WTC11 (cell line): ENCODE measurements around the gene PKP4. TPM values are rescaled to one million over a fixed set of nuclear protein-coding genes. Genes with fewer than 3 reads are reported as not detected.
"Not testable (repeated sequence)": the region's sequence is repeated elsewhere in the genome, so short reads cannot be mapped to it uniquely, and the experiment has no call there.

Source experiments
- ATAC-seq: fragments of 200-7000 bp; cut with Tn5 transposase; 2 replicates; pipeline ENCODE4 v1.10.0; 2021; ENCODE audit warnings: mild to moderate bottlenecking, moderate library complexity
- CTCF ChIA-PET: fragments of 300-600 bp; sonication (Branson Sonifier 250); formaldehyde crosslinking; loops from one replicate; lab custom pipeline; 2021; ENCODE audit warnings: antibody characterized with exemption; lab: Charles Lee
- POLR2A ChIA-PET: fragments of 350-600 bp; sonication (Branson Sonifier 250); formaldehyde crosslinking; loops from one replicate; lab custom pipeline; 2021; ENCODE audit warnings: antibody characterized with exemption; lab: Charles Lee
- DNase-seq: peaks from one replicate; pipeline ENCODE4 v3.0.0; 2021; ENCODE audit warnings: low spot score
- H3K27ac Mint-ChIP-seq: 2 replicates; pipeline ENCODE4 v1.8.0; 2021; ENCODE audit warnings: mixed read lengths
- H3K27me3 Mint-ChIP-seq: 2 replicates; pipeline ENCODE4 v1.8.0; 2021; ENCODE audit warnings: low read depth, mild to moderate bottlenecking, moderate library complexity, mixed read lengths
- H3K36me3 Mint-ChIP-seq: 2 replicates; pipeline ENCODE4 v1.8.0; 2021; ENCODE audit warnings: mixed read lengths
- H3K4me1 Mint-ChIP-seq: 2 replicates; pipeline ENCODE4 v1.8.0; 2022; ENCODE audit warnings: mixed read lengths
- H3K4me3 Mint-ChIP-seq: 2 replicates; pipeline ENCODE4 v1.8.0; 2021; ENCODE audit warnings: mild to moderate bottlenecking, moderate library complexity, mixed read lengths
- H3K9me3 Mint-ChIP-seq: 2 replicates; pipeline ENCODE4 v1.8.0; 2021; ENCODE audit warnings: mixed read lengths
- ATF1 ChIP-seq: sonication (generic); formaldehyde crosslinking; IDR thresholded peaks from 2 replicates; pipeline ENCODE4 v1.8.1; 2023; ENCODE audit warnings: mild to moderate bottlenecking, moderate library complexity, missing genetic modification reagents
- FOXJ3 ChIP-seq: sonication (generic); formaldehyde crosslinking; IDR thresholded peaks from 2 replicates; pipeline ENCODE4 v1.9.0; 2021; ENCODE audit warnings: missing genetic modification reagents, mild to moderate bottlenecking, borderline replicate concordance
- FOXP1 ChIP-seq: sonication (generic); formaldehyde crosslinking; IDR thresholded peaks from 2 replicates; pipeline ENCODE4 v1.8.0; 2022; ENCODE audit warnings: missing genetic modification reagents, mild to moderate bottlenecking, moderate library complexity, borderline replicate concordance
- GABPB1 ChIP-seq: sonication (generic); formaldehyde crosslinking; IDR thresholded peaks from 2 replicates; pipeline ENCODE4 v1.8.1; 2023; ENCODE audit warnings: mild to moderate bottlenecking, missing genetic modification reagents
- GRHL2 ChIP-seq: fragments of 250-450 bp; sonication (Bioruptor Pico); IDR thresholded peaks from 2 replicates; pipeline ENCODE4 v1.8.0; 2022; ENCODE audit warnings: mild to moderate bottlenecking, moderate library complexity; ENCODE audit not compliant: insufficient replicate concordance, severe bottlenecking
- IRF2 ChIP-seq: sonication (generic); formaldehyde crosslinking; IDR thresholded peaks from 2 replicates; pipeline ENCODE4 v1.8.0; 2022; ENCODE audit warnings: low read depth, missing genetic modification reagents, borderline replicate concordance
- JAZF1 ChIP-seq: fragments of 250-450 bp; sonication (Bioruptor Pico); IDR thresholded peaks from 2 replicates; pipeline ENCODE4 v1.9.0; 2021; ENCODE audit warnings: moderate library complexity, mild to moderate bottlenecking, inconsistent platforms
- JUN ChIP-seq: sonication (generic); formaldehyde crosslinking; IDR thresholded peaks from 2 replicates; pipeline ENCODE4 v1.8.0; 2023; ENCODE audit warnings: mild to moderate bottlenecking, missing genetic modification reagents
- NFYB ChIP-seq: sonication (generic); formaldehyde crosslinking; conservative IDR thresholded peaks from 2 replicates; pipeline ENCODE4 v1.8.0; 2022; ENCODE audit warnings: low read depth, missing genetic modification reagents
- NR2C2 ChIP-seq: sonication (generic); formaldehyde crosslinking; IDR thresholded peaks from 2 replicates; pipeline ENCODE4 v1.8.0; 2022; ENCODE audit warnings: mild to moderate bottlenecking, missing genetic modification reagents
- OVOL2 ChIP-seq: fragments of 250-450 bp; sonication (Bioruptor Pico); IDR thresholded peaks from 2 replicates; pipeline ENCODE4 v1.9.0; 2021; ENCODE audit warnings: mild to moderate bottlenecking, borderline replicate concordance
- TEAD1 ChIP-seq: sonication (generic); formaldehyde crosslinking; IDR thresholded peaks from 2 replicates; pipeline ENCODE4 v1.8.0; 2022; ENCODE audit warnings: mild to moderate bottlenecking, missing genetic modification reagents
- ZNF219 ChIP-seq: sonication (generic); formaldehyde crosslinking; IDR thresholded peaks from 2 replicates; pipeline ENCODE4 v1.8.0; 2023; ENCODE audit warnings: missing genetic modification reagents, mild to moderate bottlenecking, borderline replicate concordance
- ZNF416 ChIP-seq: fragments of 250-450 bp; sonication (Bioruptor Pico); IDR thresholded peaks from 2 replicates; pipeline ENCODE4 v1.9.0; 2021; ENCODE audit warnings: mild to moderate bottlenecking, inconsistent platforms
- total RNA-seq: library from RNA; stranded (reverse); gene quantifications from 3 replicates; pipeline ENCODE4 v1.2.3, GENCODE V29; 2021
- TF ChIP-seq, protein P1 (sequence below): sonication (generic); formaldehyde crosslinking; IDR thresholded peaks from 2 replicates; pipeline ENCODE4 v1.8.1; 2023; ENCODE audit warnings: mild to moderate bottlenecking, missing genetic modification reagents
- TF ChIP-seq, protein P2 (sequence below): sonication (generic); formaldehyde crosslinking; IDR thresholded peaks from 2 replicates; pipeline ENCODE4 v1.8.0; 2022; ENCODE audit warnings: missing genetic modification reagents
- TF ChIP-seq, protein P3 (sequence below): fragments of 250-450 bp; sonication (Bioruptor Pico); IDR thresholded peaks from 2 replicates; pipeline ENCODE4 v1.9.0; 2021; ENCODE audit warnings: mild to moderate bottlenecking
- TF ChIP-seq, protein P4 (sequence below): sonication (generic); formaldehyde crosslinking; IDR thresholded peaks from 2 replicates; pipeline ENCODE4 v1.8.0; 2023; ENCODE audit warnings: missing genetic modification reagents, mild to moderate bottlenecking, borderline replicate concordance

PKP4 gene
- total RNA-seq, 1 experiment from 2014 or later, result 78.9 TPM

DNA sequence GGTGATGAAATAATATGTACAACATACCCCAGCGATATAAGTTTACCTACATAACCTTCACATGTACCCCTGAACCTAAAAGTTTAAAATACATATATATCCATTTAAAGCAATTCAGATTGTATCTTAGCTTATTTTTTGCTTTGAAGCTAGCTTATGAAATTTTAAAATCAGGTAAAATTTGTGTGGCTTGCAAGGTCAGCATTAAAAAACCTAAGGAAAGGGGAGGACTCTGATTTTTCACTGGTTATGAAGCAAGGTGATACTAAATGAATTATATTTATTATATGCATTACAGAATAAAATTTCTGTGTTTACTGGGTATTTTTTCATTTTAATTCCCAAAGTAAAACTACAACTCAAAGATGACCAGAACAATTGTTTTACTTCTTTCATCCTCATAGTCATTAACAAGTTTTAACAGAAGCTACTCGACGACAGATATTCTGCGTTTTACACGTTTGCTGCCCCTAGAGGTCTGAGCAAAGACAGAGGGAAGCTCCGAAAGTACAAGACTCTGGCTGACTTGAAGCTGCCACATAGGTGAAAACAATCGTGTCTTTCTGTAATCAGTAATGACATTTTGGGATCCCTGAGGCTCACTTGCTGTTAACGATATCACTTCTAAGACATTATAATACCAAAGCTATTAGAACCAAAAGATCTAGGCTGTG is 17.1 kb downstream of the PKP4 start (continued):
- TF ChIP-seq, protein P1, sequence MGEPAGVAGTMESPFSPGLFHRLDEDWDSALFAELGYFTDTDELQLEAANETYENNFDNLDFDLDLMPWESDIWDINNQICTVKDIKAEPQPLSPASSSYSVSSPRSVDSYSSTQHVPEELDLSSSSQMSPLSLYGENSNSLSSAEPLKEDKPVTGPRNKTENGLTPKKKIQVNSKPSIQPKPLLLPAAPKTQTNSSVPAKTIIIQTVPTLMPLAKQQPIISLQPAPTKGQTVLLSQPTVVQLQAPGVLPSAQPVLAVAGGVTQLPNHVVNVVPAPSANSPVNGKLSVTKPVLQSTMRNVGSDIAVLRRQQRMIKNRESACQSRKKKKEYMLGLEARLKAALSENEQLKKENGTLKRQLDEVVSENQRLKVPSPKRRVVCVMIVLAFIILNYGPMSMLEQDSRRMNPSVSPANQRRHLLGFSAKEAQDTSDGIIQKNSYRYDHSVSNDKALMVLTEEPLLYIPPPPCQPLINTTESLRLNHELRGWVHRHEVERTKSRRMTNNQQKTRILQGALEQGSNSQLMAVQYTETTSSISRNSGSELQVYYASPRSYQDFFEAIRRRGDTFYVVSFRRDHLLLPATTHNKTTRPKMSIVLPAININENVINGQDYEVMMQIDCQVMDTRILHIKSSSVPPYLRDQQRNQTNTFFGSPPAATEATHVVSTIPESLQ (CRISPR knock-in tag), result no peak

DNA sequence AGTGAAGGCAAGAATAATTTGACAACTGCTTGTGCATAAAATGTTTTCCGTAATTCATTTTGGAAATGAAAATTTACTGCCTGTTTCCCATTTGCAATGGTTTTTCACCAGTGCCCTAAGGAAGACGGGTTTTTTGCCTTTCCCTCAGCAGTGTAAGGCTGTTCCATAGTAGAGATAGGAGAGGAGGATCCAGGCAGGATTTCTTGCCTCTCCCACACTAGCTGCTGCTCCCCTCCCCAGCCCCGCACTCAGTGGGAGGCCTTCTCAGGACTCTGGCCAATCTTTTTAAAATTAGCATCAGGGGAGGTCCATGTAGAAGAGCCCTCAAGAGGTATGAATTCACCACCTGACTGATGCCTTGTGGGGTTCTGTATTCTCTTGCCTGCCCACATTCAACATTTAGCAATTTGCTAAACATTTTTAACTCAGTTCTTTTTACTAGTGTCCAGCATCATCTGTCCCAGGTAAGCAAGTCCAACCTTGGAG is 17.8 kb downstream of the PKP4 start:
- not testable (repeated sequence) for H3K4me3 Mint-ChIP-seq, H3K27me3 Mint-ChIP-seq, DNase-seq, H3K9me3 Mint-ChIP-seq
- H3K4me1 Mint-ChIP-seq, result peaks cover 52% of the 10 kb centered on the region
- H3K27ac Mint-ChIP-seq, result 0 out of 2 replicates have a peak overlapping the region, but pooled peaks have one; percentile 32
- ChIA-PET POLR2A (interaction anchor here (0.8 to 1.5 kb wide), 2 partner anchors 16 to 18 kb away, joined by 3 to 4 read pairs; partner anchors contain the start of gene CCDC148), CTCF (interaction anchor here (0.6 to 2.3 kb wide), 17 partner anchors 10 to 1238 kb away, joined by 3 to 17 read pairs (median 4); partner anchors contain the start of genes CCDC148, MARCHF7 and PKP4)
- ATAC-seq, result peak; percentile 58
- H3K36me3 Mint-ChIP-seq, result peaks cover 29% of the 10 kb centered on the region

DNA sequence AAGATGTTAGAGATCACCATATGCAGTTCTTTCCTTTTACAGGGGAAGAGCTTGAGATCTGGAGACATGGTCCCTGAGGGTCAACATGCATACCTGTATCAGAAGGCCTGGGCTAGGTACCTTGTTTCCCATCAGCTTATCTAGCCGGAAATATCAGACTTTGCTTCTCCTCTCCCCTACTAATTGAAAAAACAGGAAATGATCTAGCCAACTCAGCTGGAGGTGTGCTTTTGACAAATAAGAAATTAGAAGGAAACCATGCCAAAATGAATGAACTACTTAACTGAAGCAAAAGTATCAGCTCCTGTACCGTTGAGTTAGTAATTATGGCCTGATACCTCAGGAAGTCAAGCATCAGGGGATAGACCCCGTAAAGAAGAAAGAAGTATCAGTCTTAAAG is 20.4 kb downstream of the PKP4 start:
- CTCF ChIA-PET, result no interaction called here
- H3K4me1 Mint-ChIP-seq, result peaks cover 36% of the 10 kb centered on the region
- H3K36me3 Mint-ChIP-seq, result peaks cover 15% of the 10 kb centered on the region

DNA sequence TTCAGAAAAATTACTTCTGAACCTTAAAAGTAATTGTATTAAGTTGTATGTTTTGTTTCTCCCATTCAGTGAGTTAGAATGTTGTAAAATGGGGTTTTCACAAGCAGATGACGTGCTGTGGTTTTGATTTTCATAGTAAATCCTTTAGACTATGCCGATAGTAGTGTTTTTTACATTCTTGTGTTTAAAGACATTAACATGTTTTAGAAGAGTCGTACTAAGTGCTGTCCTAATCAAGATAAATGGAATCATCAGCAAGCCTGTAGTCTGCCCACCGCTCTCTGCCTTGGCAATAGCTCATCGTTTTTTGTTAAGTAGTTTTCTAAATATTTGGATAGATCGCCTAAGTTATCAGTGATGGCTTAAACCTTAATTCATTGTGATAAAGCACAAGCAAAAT is 21.5 kb downstream of the PKP4 start:
- Mint-ChIP-seq H3K4me1 (peaks cover 37% of the 10 kb centered on the region), H3K36me3 (peaks cover 9% of the 10 kb centered on the region), H3K4me3 (no peak overlapping the region), H3K9me3 (peaks cover 5% of the 10 kb centered on the region), H3K27ac (no peak overlapping the region), H3K27me3 (no peaks in the 10 kb centered on the region)
- CTCF ChIA-PET, result no interaction called here
- POLR2A ChIA-PET, result no interaction called here
- DNase-seq (no peak), ATAC-seq (no peak)
- no peak for TF ChIP-seq ATF1 (CRISPR knock-in tag)
- TF ChIP-seq GABPB1 (CRISPR knock-in tag), result no peak
- TF ChIP-seq JUN (CRISPR knock-in tag), result no peak
- TF ChIP-seq OVOL2 (CRISPR knock-in tag), result no peak
- TF ChIP-seq, protein P2, sequence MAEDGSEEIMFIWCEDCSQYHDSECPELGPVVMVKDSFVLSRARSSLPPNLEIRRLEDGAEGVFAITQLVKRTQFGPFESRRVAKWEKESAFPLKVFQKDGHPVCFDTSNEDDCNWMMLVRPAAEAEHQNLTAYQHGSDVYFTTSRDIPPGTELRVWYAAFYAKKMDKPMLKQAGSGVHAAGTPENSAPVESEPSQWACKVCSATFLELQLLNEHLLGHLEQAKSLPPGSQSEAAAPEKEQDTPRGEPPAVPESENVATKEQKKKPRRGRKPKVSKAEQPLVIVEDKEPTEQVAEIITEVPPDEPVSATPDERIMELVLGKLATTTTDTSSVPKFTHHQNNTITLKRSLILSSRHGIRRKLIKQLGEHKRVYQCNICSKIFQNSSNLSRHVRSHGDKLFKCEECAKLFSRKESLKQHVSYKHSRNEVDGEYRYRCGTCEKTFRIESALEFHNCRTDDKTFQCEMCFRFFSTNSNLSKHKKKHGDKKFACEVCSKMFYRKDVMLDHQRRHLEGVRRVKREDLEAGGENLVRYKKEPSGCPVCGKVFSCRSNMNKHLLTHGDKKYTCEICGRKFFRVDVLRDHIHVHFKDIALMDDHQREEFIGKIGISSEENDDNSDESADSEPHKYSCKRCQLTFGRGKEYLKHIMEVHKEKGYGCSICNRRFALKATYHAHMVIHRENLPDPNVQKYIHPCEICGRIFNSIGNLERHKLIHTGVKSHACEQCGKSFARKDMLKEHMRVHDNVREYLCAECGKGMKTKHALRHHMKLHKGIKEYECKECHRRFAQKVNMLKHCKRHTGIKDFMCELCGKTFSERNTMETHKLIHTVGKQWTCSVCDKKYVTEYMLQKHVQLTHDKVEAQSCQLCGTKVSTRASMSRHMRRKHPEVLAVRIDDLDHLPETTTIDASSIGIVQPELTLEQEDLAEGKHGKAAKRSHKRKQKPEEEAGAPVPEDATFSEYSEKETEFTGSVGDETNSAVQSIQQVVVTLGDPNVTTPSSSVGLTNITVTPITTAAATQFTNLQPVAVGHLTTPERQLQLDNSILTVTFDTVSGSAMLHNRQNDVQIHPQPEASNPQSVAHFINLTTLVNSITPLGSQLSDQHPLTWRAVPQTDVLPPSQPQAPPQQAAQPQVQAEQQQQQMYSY (CRISPR knock-in tag), result no peak
- TF ChIP-seq FOXJ3, result no peak
- no peak for TF ChIP-seq GRHL2
- TF ChIP-seq ZNF416 (CRISPR knock-in tag), result no peak

More for the DNA sequence above, 20.4 kb downstream of the PKP4 start:
- ATAC-seq (peak; percentile 18; the same call in 1 of the 2 replicates), DNase-seq (no peak)
- no peaks in the 10 kb centered on the region for H3K27me3 Mint-ChIP-seq
- H3K4me3 Mint-ChIP-seq, result no peak overlapping the region
- H3K9me3 Mint-ChIP-seq, result peaks cover 13% of the 10 kb centered on the region
- TF ChIP-seq, protein P3, sequence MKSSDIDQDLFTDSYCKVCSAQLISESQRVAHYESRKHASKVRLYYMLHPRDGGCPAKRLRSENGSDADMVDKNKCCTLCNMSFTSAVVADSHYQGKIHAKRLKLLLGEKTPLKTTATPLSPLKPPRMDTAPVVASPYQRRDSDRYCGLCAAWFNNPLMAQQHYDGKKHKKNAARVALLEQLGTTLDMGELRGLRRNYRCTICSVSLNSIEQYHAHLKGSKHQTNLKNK (CRISPR knock-in tag), result no peak
- TF ChIP-seq, protein P4, sequence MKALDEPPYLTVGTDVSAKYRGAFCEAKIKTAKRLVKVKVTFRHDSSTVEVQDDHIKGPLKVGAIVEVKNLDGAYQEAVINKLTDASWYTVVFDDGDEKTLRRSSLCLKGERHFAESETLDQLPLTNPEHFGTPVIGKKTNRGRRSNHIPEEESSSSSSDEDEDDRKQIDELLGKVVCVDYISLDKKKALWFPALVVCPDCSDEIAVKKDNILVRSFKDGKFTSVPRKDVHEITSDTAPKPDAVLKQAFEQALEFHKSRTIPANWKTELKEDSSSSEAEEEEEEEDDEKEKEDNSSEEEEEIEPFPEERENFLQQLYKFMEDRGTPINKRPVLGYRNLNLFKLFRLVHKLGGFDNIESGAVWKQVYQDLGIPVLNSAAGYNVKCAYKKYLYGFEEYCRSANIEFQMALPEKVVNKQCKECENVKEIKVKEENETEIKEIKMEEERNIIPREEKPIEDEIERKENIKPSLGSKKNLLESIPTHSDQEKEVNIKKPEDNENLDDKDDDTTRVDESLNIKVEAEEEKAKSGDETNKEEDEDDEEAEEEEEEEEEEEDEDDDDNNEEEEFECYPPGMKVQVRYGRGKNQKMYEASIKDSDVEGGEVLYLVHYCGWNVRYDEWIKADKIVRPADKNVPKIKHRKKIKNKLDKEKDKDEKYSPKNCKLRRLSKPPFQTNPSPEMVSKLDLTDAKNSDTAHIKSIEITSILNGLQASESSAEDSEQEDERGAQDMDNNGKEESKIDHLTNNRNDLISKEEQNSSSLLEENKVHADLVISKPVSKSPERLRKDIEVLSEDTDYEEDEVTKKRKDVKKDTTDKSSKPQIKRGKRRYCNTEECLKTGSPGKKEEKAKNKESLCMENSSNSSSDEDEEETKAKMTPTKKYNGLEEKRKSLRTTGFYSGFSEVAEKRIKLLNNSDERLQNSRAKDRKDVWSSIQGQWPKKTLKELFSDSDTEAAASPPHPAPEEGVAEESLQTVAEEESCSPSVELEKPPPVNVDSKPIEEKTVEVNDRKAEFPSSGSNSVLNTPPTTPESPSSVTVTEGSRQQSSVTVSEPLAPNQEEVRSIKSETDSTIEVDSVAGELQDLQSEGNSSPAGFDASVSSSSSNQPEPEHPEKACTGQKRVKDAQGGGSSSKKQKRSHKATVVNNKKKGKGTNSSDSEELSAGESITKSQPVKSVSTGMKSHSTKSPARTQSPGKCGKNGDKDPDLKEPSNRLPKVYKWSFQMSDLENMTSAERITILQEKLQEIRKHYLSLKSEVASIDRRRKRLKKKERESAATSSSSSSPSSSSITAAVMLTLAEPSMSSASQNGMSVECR (CRISPR knock-in tag), result no peak
- TF ChIP-seq TEAD1 (no peak), FOXP1 (CRISPR knock-in tag) (no peak), NFYB (CRISPR knock-in tag) (no peak), JAZF1 (CRISPR knock-in tag) (no peak), IRF2 (CRISPR knock-in tag) (no peak), GABPB1 (CRISPR knock-in tag) (no peak), OVOL2 (CRISPR knock-in tag) (no peak), ZNF219 (CRISPR knock-in tag) (no peak), NR2C2 (no peak), ZNF416 (CRISPR knock-in tag) (no peak)
- POLR2A ChIA-PET, result interaction anchor here (0.6 to 0.7 kb wide), 2 partner anchors 461 to 630 kb away, joined by 3 to 5 read pairs; no protein-coding TSS in a partner anchor
- H3K27ac Mint-ChIP-seq, result peak overlapping the region; percentile 65; the same call in 1 of the 2 replicates
